HFF-Myc (cell line): ENCODE measurements around the gene MAP3K6.
A peak's percentile ranks its signal among the peaks of the same experiment; 100 is the strongest.

Source experiments
- DNase-seq: peaks from one replicate; pipeline ENCODE4 v3.0.0-alpha.2; 2011; ENCODE audit warnings: low read depth; ENCODE audit errors: extremely low read depth
- H3K4me3 ChIP-seq: replicated peaks from 2 replicates; pipeline ENCODE4 v1.5.1; 2011; ENCODE audit warnings: low read depth, mild to moderate bottlenecking, control low read depth, low read length
- CTCF ChIP-seq: IDR thresholded peaks from 2 replicates; pipeline ENCODE4 v1.5.1; 2012; ENCODE audit warnings: mild to moderate bottlenecking, low read depth, low read length, control low read depth; ENCODE audit errors: missing control alignments

MAP3K6 gene

GRCh38 chr1:27394925-27395324, 28.2 kb upstream of the MAP3K6 start:
- DNase-seq, result no peak
- H3K4me3 ChIP-seq, result no peak overlapping the region
- no peak for TF ChIP-seq CTCF

GRCh38 chr1:27394282-27394658, 27.5 kb upstream of the MAP3K6 start:
- H3K4me3 ChIP-seq, result no peak overlapping the region
- DNase-seq, result no peak
- TF ChIP-seq CTCF, result no peak

GRCh38 chr1:27393641-27394281, 27.0 kb upstream of the MAP3K6 start:
- H3K4me3 ChIP-seq, result peak overlapping the region; percentile 84
- DNase-seq, result no peak
- no peak for TF ChIP-seq CTCF

GRCh38 chr1:27392778-27393635, 26.2 kb upstream of the MAP3K6 start:
- no peak for DNase-seq
- TF ChIP-seq CTCF, result no peak

GRCh38 chr1:27392096-27392777, 25.5 kb upstream of the MAP3K6 start, which contains the start of gene GPR3:
GPR3 (plus strand) TSS chr1:27392622; CDS start chr1:27393799, 1,177 bp downstream.
- H3K4me3 ChIP-seq, result peak within 1 kb of the TSS; percentile 84
- peak; percentile 49 for DNase-seq
- TF ChIP-seq CTCF, result peak; percentile 61

More at GRCh38 chr1:27392778-27393635, 26.2 kb upstream of the MAP3K6 start:
- peak overlapping the region; percentile 84 for H3K4me3 ChIP-seq

- no peak for DNase-seq
- peak overlapping the region; percentile 84 for H3K4me3 ChIP-seq
- no peak for TF ChIP-seq CTCF
Measured at GRCh38 chr1:27391511-27392095, 24.8 kb upstream of the MAP3K6 start.
